HepG2 (cell line): ENCODE results near the gene STOM. TPM values are rescaled to one million over a fixed set of nuclear protein-coding genes. Genes with fewer than 3 reads are reported as not detected.

ENCODE experiments used
- CEBPB ChIP-seq: IDR thresholded peaks from 2 replicates; pipeline ENCODE4 v1.6.1; 2011; ENCODE audit warnings: low read depth, low read length, improper control_type of control experiment, borderline replicate concordance
- CENPBD1 ChIP-seq: sonication (generic); formaldehyde crosslinking; IDR thresholded peaks from 2 replicates; pipeline ENCODE4 v1.8.0; 2022; ENCODE audit warnings: missing genetic modification reagents, low read depth, mild to moderate bottlenecking, borderline replicate concordance
- ETV6 ChIP-seq: sonication (generic); formaldehyde crosslinking; conservative IDR thresholded peaks from 2 replicates; pipeline ENCODE4 v1.4.0; 2020; ENCODE audit warnings: missing genetic modification reagents
- GATA4 ChIP-seq: sonication (generic); IDR thresholded peaks from 2 replicates; pipeline ENCODE4 v1.6.1; 2016; ENCODE audit warnings: antibody characterized with exemption, low read depth, borderline replicate concordance
- HNF1A ChIP-seq, 2 experiments: sonication (generic) in 1 of 2; formaldehyde crosslinking in 1 of 2; IDR thresholded peaks; 2 replicates each; pipeline versions ENCODE4 v1.4.0 to v1.6.1; 2016 to 2020; ENCODE audit warnings: borderline replicate concordance in 1 of 2, low read depth in 1 of 2, mild to moderate bottlenecking in 1 of 2, missing genetic modification reagents in 1 of 2
- JDP2 ChIP-seq: sonication (generic); formaldehyde crosslinking; IDR thresholded peaks from 2 replicates; pipeline ENCODE4 v1.8.1; 2022; ENCODE audit warnings: missing genetic modification reagents, borderline replicate concordance
- KIAA2018 ChIP-seq: sonication (generic); formaldehyde crosslinking; IDR thresholded peaks from 2 replicates; pipeline ENCODE4 v1.5.0; 2020; ENCODE audit warnings: mild to moderate bottlenecking, missing genetic modification reagents, borderline replicate concordance
- MEIS2 ChIP-seq: sonication (generic); formaldehyde crosslinking; IDR thresholded peaks from 2 replicates; pipeline ENCODE4 v1.9.0; 2021; ENCODE audit warnings: mild to moderate bottlenecking, missing genetic modification reagents
- NFIC ChIP-seq: IDR thresholded peaks from 2 replicates; pipeline ENCODE4 v1.6.1; 2012; ENCODE audit warnings: mild to moderate bottlenecking, low read length, inconsistent platforms
- PHF8 ChIP-seq: sonication (generic); formaldehyde crosslinking; IDR thresholded peaks from 2 replicates; pipeline ENCODE4 v1.5.0; 2020; ENCODE audit warnings: missing genetic modification reagents
- SALL2 ChIP-seq: sonication (generic); formaldehyde crosslinking; IDR thresholded peaks from 2 replicates; pipeline ENCODE4 v1.8.1; 2023; ENCODE audit warnings: mild to moderate bottlenecking, missing genetic modification reagents, inconsistent platforms
- ZNF225 ChIP-seq: sonication (generic); formaldehyde crosslinking; IDR thresholded peaks from 2 replicates; pipeline ENCODE4 v1.4.0; 2020; ENCODE audit warnings: mild to moderate bottlenecking, missing genetic modification reagents
- ZNF33A ChIP-seq: sonication (generic); formaldehyde crosslinking; IDR thresholded peaks from 2 replicates; pipeline ENCODE4 v1.5.1; 2020; ENCODE audit warnings: missing genetic modification reagents, mild to moderate bottlenecking, moderate library complexity, borderline replicate concordance
- ZNF432 ChIP-seq: sonication (generic); formaldehyde crosslinking; IDR thresholded peaks from 2 replicates; pipeline ENCODE4 v1.5.0; 2020; ENCODE audit warnings: missing genetic modification reagents, mild to moderate bottlenecking, borderline replicate concordance
- ZNF570 ChIP-seq: sonication (generic); formaldehyde crosslinking; IDR thresholded peaks from 2 replicates; pipeline ENCODE4 v1.4.0; 2020; ENCODE audit warnings: mild to moderate bottlenecking, missing genetic modification reagents, borderline replicate concordance
- polyA plus RNA-seq, 8 experiments: library from polyadenylated mRNA; depleted of rRNA in 3 of 8; stranded (reverse) in 7 of 8; unstranded in 1 of 8; fragments of >200 nt; fragmentation: Illumina TruSeq in 4 of 8; extraction: Trizol in 4 of 8; gene quantifications; 2 replicates each; pipeline versions ENCODE4 v1.2.1 to v1.2.3, GENCODE V29; 2011 to 2016; ENCODE audit warnings: low read depth in 4 of 8, missing spikeins in 1 of 8, mixed read lengths in 1 of 8; ENCODE audit not compliant: insufficient read depth in 1 of 8
- total RNA-seq, 5 experiments: library from RNA; depleted of rRNA; stranded (reverse); fragments of >200 nt; fragmentation: Illumina TruSeq; extraction: Trizol; gene quantifications; 2 replicates each; pipeline ENCODE4 v1.2.3, GENCODE V29; 2016; ENCODE audit warnings: low read depth in 1 of 5

The STOM gene
- total and polyA plus RNA-seq, 2 of the 13 experiments (the other 11 are each of a cell fraction or from before 2014, with no cell fraction given): 43.6 to 165 TPM

- TF ChIP-seq HNF1A (IDR thresholded peaks at IDR 0.05; ENCODE audit: low read depth): no peak
- no peak; the same call in 1 of the 2 replicates for TF ChIP-seq HNF1A (CRISPR knock-in tag; IDR thresholded peaks at IDR 0.05; ENCODE audit: borderline replicate concordance)
- no peak for TF ChIP-seq NFIC
- TF ChIP-seq CEBPB: no peak
- TF ChIP-seq SALL2 (CRISPR knock-in tag): no peak
- no peak for TF ChIP-seq ZNF33A
- 0 out of 2 replicates have a peak, but pooled peaks have one; percentile 32 for TF ChIP-seq GATA4
- no peak for TF ChIP-seq ZNF570 (CRISPR knock-in tag)
- no peak for TF ChIP-seq ZNF432 (CRISPR knock-in tag)
- TF ChIP-seq ZNF225 (CRISPR knock-in tag): no peak
- TF ChIP-seq ETV6 (CRISPR knock-in tag): no peak
- TF ChIP-seq PHF8 (CRISPR knock-in tag): no peak
- no peak for TF ChIP-seq CENPBD1 (CRISPR knock-in tag)
- TF ChIP-seq JDP2: no peak
- TF ChIP-seq MEIS2: no peak
- TF ChIP-seq KIAA2018 (CRISPR knock-in tag): no peak
Measured at GRCh38 chr9:121298016-121298538, 72.0 kb downstream of the STOM start (continued).
